ENCODE results near the gene ARHGEF12.

- TF ChIP-seq CTCF (IDR thresholded peaks at IDR 0.05) (no peak), POLR2A (IDR thresholded peaks at IDR 0.05) (no peak)
These were observed 191.0 kb downstream of the ARHGEF12 start for GRCh38 chr11:120527111-120527761.

All from transverse colon (tissue), 3 donors.